ENCODE results near the gene GAD1. TPM values are rescaled to one million over a fixed set of nuclear protein-coding genes. Genes with fewer than 3 reads are reported as not detected.

Gene GAD1
- total and polyA plus RNA-seq, 2 experiments from 2014 or later: 0.49 to 2.6 TPM

- no peak for TF ChIP-seq EZH2phosphoT487 (IDR thresholded peaks at IDR 0.05; ENCODE audit: insufficient read depth, low read depth)
- TF ChIP-seq EZH2 (IDR thresholded peaks at IDR 0.05; ENCODE audit: insufficient read depth, poor library complexity, severe bottlenecking): no peak
- no peaks in the 10 kb centered on the region for H3K27me3 ChIP-seq (replicated peaks; ENCODE audit: insufficient read depth)
- peak; percentile 79 for DNase-seq
- in situ Hi-C loops (cut with MboI): loop anchor here (25.0 kb wide), 1 partner anchor 1381 kb away; no protein-coding TSS in a partner anchor
- peaks cover 25% of the 10 kb centered on the region for H3F3A ChIP-seq (ENCODE audit: insufficient read depth)
- H4K20me1 ChIP-seq (ENCODE audit: insufficient read depth): no peaks in the 10 kb centered on the region
- no peaks in the 10 kb centered on the region for H3K9me2 ChIP-seq (ENCODE audit: insufficient read depth)
- H3K9ac ChIP-seq: peak overlapping the region; percentile 4; the same call in 1 of the 2 replicates
- H3K79me2 ChIP-seq (ENCODE audit: insufficient read depth): no peaks in the 10 kb centered on the region
- H3K4me3 ChIP-seq: peak overlapping the region; percentile 47
- peaks cover 41% of the 10 kb centered on the region for H3K4me1 ChIP-seq (ENCODE audit: insufficient read depth)
- WGBS, 2 experiments (ENCODE audit: low coverage in 1 of 2, low lambda C conversion rate in 2 of 2, missing lambda C conversion rate in 2 of 2): 0% methylated on average over 2 of the region's 2 CpGs
- H3K4me2 ChIP-seq (ENCODE audit: unreplicated experiment): peak overlapping the region; percentile 56
- H3K9me3 ChIP-seq (ENCODE audit: low read depth): no peaks in the 10 kb centered on the region
- H2AFZ ChIP-seq: no peak overlapping the region
- peak overlapping the region; percentile 60 for H3K27ac ChIP-seq
- H3K36me3 ChIP-seq (ENCODE audit: low read depth): no peaks in the 10 kb centered on the region
Observed at GRCh38 chr2:170843656-170844055, 27.0 kb downstream of the GAD1 start.

- Histone ChIP-seq H3K79me2 (ENCODE audit: insufficient read depth) (no peaks in the 10 kb centered on the region), H3K9ac (no peak overlapping the region), H3K27me3 (replicated peaks; ENCODE audit: insufficient read depth) (no peaks in the 10 kb centered on the region), H3K4me2 (ENCODE audit: unreplicated experiment) (no peak overlapping the region), H3K4me1 (ENCODE audit: insufficient read depth) (peaks cover 46% of the 10 kb centered on the region), H2AFZ (no peak overlapping the region), H3F3A (ENCODE audit: insufficient read depth) (peaks cover 28% of the 10 kb centered on the region), H3K27ac (no peak overlapping the region), H3K9me2 (ENCODE audit: insufficient read depth) (no peaks in the 10 kb centered on the region), H4K20me1 (ENCODE audit: insufficient read depth) (no peaks in the 10 kb centered on the region), H3K4me3 (no peak overlapping the region), H3K36me3 (ENCODE audit: low read depth) (no peaks in the 10 kb centered on the region), H3K9me3 (ENCODE audit: low read depth) (no peaks in the 10 kb centered on the region)
- in situ Hi-C loops (cut with MboI): loop anchor here (25.0 kb wide), 1 partner anchor 1383 kb away; no protein-coding TSS in a partner anchor
- no peak for TF ChIP-seq EZH2phosphoT487 (IDR thresholded peaks at IDR 0.05; ENCODE audit: insufficient read depth, low read depth)
- no peak for TF ChIP-seq EZH2 (IDR thresholded peaks at IDR 0.05; ENCODE audit: insufficient read depth, poor library complexity, severe bottlenecking)
- DNase-seq: no peak
- WGBS, 2 experiments (ENCODE audit: low coverage in 1 of 2, low lambda C conversion rate in 2 of 2, missing lambda C conversion rate in 2 of 2): 93 to 98% methylated on average over 10 of the region's 10 CpGs
Observed at GRCh38 chr2:170845343-170845742, 28.7 kb downstream of the GAD1 start.

GRCh38 chr2:170846314-170846713 is 29.6 kb downstream of the GAD1 start:
- no peaks in the 10 kb centered on the region for H3K79me2 ChIP-seq (ENCODE audit: insufficient read depth)
- H3K36me3 ChIP-seq (ENCODE audit: low read depth): no peaks in the 10 kb centered on the region
- H3K27me3 ChIP-seq (replicated peaks; ENCODE audit: insufficient read depth): no peaks in the 10 kb centered on the region
- H3K27ac ChIP-seq: no peak overlapping the region
- no peaks in the 10 kb centered on the region for H4K20me1 ChIP-seq (ENCODE audit: insufficient read depth)
- peaks cover 46% of the 10 kb centered on the region for H3K4me1 ChIP-seq (ENCODE audit: insufficient read depth)
- no peak overlapping the region for H2AFZ ChIP-seq
- H3K9me2 ChIP-seq (ENCODE audit: insufficient read depth): no peaks in the 10 kb centered on the region
- DNase-seq: no peak
- H3K4me2 ChIP-seq (ENCODE audit: unreplicated experiment): no peak overlapping the region
- H3K9me3 ChIP-seq (ENCODE audit: low read depth): no peaks in the 10 kb centered on the region
- in situ Hi-C loops (cut with MboI): loop anchor here (25.0 kb wide), 1 partner anchor 1384 kb away; no protein-coding TSS in a partner anchor
- peaks cover 28% of the 10 kb centered on the region for H3F3A ChIP-seq (ENCODE audit: insufficient read depth)
- H3K4me3 ChIP-seq: no peak overlapping the region
- no peak for TF ChIP-seq EZH2 (IDR thresholded peaks at IDR 0.05; ENCODE audit: insufficient read depth, poor library complexity, severe bottlenecking)
- TF ChIP-seq EZH2phosphoT487 (IDR thresholded peaks at IDR 0.05; ENCODE audit: insufficient read depth, low read depth): no peak
- no peak overlapping the region for H3K9ac ChIP-seq

- H3K9me3 ChIP-seq (ENCODE audit: low read depth): no peaks in the 10 kb centered on the region
- no peak overlapping the region for H3K4me3 ChIP-seq
- no peaks in the 10 kb centered on the region for H3K27me3 ChIP-seq (replicated peaks; ENCODE audit: insufficient read depth)
- H3F3A ChIP-seq (ENCODE audit: insufficient read depth): peaks cover 18% of the 10 kb centered on the region
- peaks cover 38% of the 10 kb centered on the region for H3K4me1 ChIP-seq (ENCODE audit: insufficient read depth)
- no peak overlapping the region for H2AFZ ChIP-seq
- H3K9me2 ChIP-seq (ENCODE audit: insufficient read depth): no peaks in the 10 kb centered on the region
- no peaks in the 10 kb centered on the region for H4K20me1 ChIP-seq (ENCODE audit: insufficient read depth)
- H3K9ac ChIP-seq: no peak overlapping the region
- DNase-seq: no peak
- TF ChIP-seq EZH2 (IDR thresholded peaks at IDR 0.05; ENCODE audit: insufficient read depth, poor library complexity, severe bottlenecking): no peak
- no peak for TF ChIP-seq EZH2phosphoT487 (IDR thresholded peaks at IDR 0.05; ENCODE audit: insufficient read depth, low read depth)
- no peaks in the 10 kb centered on the region for H3K79me2 ChIP-seq (ENCODE audit: insufficient read depth)
- no peaks in the 10 kb centered on the region for H3K36me3 ChIP-seq (ENCODE audit: low read depth)
- no peak overlapping the region for H3K27ac ChIP-seq
- WGBS, 2 experiments (ENCODE audit: low coverage in 1 of 2, low lambda C conversion rate in 2 of 2, missing lambda C conversion rate in 2 of 2): 75 to 77% methylated on average over 4 of the region's 4 CpGs
- H3K4me2 ChIP-seq (ENCODE audit: unreplicated experiment): no peak overlapping the region
- in situ Hi-C loops (cut with MboI): loop anchor here (25.0 kb wide), 1 partner anchor 1385 kb away; no protein-coding TSS in a partner anchor
Observed at GRCh38 chr2:170847716-170848115, 31.0 kb downstream of the GAD1 start.
